Thymus (tissue), 11 donors: ENCODE data around the gene SSBP4. TPM values are rescaled to one million over a fixed set of nuclear protein-coding genes. Genes with fewer than 3 reads are reported as not detected.
A peak's percentile ranks its signal among the peaks of the same experiment; 100 is the strongest.

Experiments used
- DNase-seq, 9 donors: peaks; one replicate each; pipeline ENCODE4 v3.0.0-alpha.2; 2013; ENCODE audit warnings: low spot score in 9 of 9, low read depth in 6 of 9, missing footprints in 1 of 9
- H3K27ac ChIP-seq, 2 donors: one replicate each; pipeline ENCODE4 v1.5.1; 2013; ENCODE audit warnings: control low read depth in 1 of 2, low read depth in 1 of 2, low read length in 1 of 2, mild to moderate bottlenecking in 1 of 2, moderate library complexity in 1 of 2
- H3K27me3 ChIP-seq, 2 donors: one replicate each; pipeline ENCODE4 v1.5.1; 2013; ENCODE audit warnings: low read length in 1 of 2; ENCODE audit not compliant: control insufficient read depth in 2 of 2, insufficient read depth in 1 of 2
- H3K36me3 ChIP-seq, 2 donors: one replicate each; pipeline ENCODE4 v1.5.1; 2013; ENCODE audit warnings: low read length in 1 of 2, mild to moderate bottlenecking in 1 of 2, moderate library complexity in 1 of 2; ENCODE audit not compliant: control insufficient read depth in 2 of 2, insufficient read depth in 2 of 2
- H3K4me1 ChIP-seq, 2 donors: one replicate each; pipeline ENCODE4 v1.5.1; 2013; ENCODE audit warnings: low read length in 2 of 2; ENCODE audit not compliant: control insufficient read depth in 2 of 2, insufficient read depth in 2 of 2
- H3K4me3 ChIP-seq, 2 donors: one replicate each; pipeline ENCODE4 v1.5.1; 2013; ENCODE audit warnings: low read length in 2 of 2, control low read depth in 1 of 2, mild to moderate bottlenecking in 1 of 2
- H3K9me3 ChIP-seq, 2 donors: one replicate each; pipeline ENCODE4 v1.5.1; 2013; ENCODE audit warnings: low read length in 1 of 2, mild to moderate bottlenecking in 1 of 2; ENCODE audit not compliant: control insufficient read depth in 2 of 2, insufficient read depth in 1 of 2
- WGBS: extraction: QIAGEN DNeasy Blood & Tissue Kit; methylation state at CpG from one replicate; pipeline ENCODE4 v1.1.7; 2013; 5-methylcytosine and 5-hydroxymethylcytosine counted together
- polyA plus RNA-seq: library from polyadenylated mRNA; stranded (reverse); fragments of 200-250 nt; gene quantifications from one replicate; pipeline ENCODE4 v1.2.3, GENCODE V29; 2013
- total RNA-seq: library from RNA; stranded (reverse); fragments of 120-200 nt; gene quantifications from one replicate; pipeline ENCODE4 v1.2.4, GENCODE V29; 2013
- donor health status: healthy.

Gene SSBP4
- total and polyA plus RNA-seq, 2 donors = 47.3 to 50.3 TPM

DNA sequence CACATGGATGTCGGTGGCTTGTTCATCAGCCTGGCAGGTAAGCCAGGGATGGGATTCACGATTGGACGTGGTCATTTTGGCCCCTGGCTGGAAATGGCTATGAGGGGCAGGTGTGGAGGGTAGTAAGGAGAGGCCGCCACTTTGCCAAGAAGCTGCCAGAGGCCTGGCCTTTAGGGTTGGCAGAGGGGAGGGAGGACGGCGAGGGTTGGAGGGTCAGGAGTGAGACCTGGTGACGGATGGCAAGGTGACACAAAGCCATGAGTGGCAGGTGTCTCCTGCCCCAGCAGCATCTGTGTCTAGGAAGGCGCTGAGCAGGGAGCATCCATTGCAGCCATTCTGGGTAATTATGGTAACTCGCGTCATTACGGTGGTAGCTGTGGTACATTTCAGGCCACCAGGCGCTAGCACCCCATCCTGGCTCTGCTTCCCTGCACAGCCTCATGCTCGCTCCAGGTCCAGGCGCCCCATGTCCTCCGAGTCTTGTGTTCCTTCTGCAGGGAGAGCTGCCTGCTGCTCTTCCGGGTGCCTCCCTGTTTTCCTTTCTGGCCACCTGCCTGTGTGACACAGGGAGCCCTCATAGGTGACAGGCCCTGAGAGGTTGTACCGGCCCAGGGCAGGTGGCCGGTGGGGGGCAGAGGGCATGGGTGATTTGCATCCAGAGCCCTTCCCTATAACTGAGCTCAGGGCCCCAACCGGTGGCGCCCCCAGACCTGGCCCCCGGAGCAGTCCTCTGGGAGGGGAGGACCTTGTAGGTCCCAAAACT lies 4.2 kb downstream of the SSBP4 start:
- Histone ChIP-seq H3K4me1 (peaks cover 28 to 80% of the 10 kb centered on the region in 2 donors), H3K27me3 (peaks cover 4 to 11% of the 10 kb centered on the region in 2 donors), H3K9me3 (peaks cover 0 to 4% of the 10 kb centered on the region in 2 donors), H3K4me3 (no peak overlapping the region), H3K36me3 (no peaks in the 10 kb centered on the region), H3K27ac (no peak overlapping the region)
- 96% methylated on average over 21 of the region's 21 CpGs for WGBS
- DNase-seq = no peak

DNA sequence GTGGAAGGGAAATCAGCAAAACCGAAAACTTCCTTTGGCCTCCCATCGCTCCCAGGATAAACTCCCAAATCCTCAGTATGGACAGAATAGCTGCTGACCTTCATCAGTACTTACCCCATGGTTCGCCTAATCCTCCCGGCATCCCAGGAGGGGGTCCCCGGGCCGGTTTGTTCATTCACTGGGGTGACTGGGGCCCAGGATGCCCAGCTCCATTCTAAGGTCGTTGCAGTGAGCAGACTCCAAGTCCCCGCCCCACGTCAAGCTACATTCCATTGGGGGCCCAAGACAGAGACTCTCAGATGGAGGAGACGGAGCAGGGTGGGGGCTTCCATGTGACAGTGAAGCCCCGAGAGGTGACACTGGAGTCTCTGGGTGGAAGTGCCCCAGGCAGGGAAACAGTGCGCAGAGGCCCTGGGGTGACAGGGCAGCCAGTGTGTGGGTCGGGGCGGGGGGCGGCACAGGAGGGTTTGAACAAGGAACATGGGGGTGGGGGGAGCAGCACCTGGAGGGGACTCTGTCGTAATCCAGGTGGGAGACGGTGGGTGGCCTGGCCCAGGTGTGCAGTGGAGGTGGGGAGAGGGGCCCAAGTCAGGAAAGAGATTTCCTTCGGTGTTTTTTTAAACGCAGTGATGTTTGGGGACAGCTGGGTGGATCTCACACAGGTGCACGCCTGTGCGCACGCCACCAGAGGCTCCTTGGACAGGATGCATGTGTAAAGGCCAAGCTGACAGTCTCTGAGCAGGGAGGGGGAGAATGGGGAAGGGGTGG lies 5.1 kb downstream of the SSBP4 start:
- 66% methylated on average over 22 of the region's 22 CpGs for WGBS
- peaks cover 26 to 81% of the 10 kb centered on the region in 2 donors for H3K4me1 ChIP-seq

DNA sequence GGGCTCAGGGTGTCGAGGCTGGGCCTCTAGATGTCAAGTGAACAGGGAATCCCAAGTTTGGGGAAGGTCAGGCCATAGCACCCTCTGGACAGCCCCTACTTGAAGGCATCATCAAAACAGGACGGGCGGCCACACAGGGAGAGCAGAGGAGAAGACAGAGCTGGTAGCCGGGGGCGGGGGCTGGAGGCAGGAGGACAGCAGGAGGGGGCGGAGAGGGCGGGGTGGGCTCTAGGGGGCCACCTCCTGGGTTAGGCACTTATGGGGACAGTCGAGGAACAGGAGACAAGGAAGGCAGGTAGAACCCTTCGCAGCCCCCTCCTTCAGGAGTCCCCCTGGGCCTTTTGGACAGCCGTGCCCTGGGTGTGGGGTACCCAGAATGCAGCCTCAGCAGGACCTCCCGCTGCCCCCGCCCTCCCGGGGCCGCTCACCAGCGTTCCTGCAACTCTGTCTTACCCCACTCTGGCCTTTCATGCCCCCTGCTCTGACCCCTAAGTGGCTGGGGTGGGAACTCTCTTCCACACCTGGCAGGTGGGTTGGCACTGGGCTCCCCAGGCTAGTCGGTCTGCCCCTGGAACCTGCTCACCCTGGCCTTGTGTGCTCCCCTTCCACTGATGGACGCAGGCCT lies 5.8 kb downstream of the SSBP4 start:
- no peak for DNase-seq
- Histone ChIP-seq H3K36me3 (no peaks in the 10 kb centered on the region), H3K9me3 (no peaks in the 10 kb centered on the region), H3K4me3 (no peak overlapping the region), H3K27me3 (peaks cover 0 to 3% of the 10 kb centered on the region in 2 donors), H3K27ac (peak overlapping the region in 1 of 2 donors; percentile 20), H3K4me1 (peaks cover 28 to 86% of the 10 kb centered on the region in 2 donors)
- WGBS = 94% methylated on average over 17 of the region's 17 CpGs

More for the DNA sequence above, 5.1 kb downstream of the SSBP4 start:
- Histone ChIP-seq H3K9me3 (no peaks in the 10 kb centered on the region), H3K27me3 (peaks cover 0 to 5% of the 10 kb centered on the region in 2 donors), H3K27ac (peak overlapping the region in 1 of 2 donors; percentile 20), H3K4me3 (no peak overlapping the region), H3K36me3 (no peaks in the 10 kb centered on the region)
- peak in 1 of 9 donors; percentile 60 for DNase-seq

DNA sequence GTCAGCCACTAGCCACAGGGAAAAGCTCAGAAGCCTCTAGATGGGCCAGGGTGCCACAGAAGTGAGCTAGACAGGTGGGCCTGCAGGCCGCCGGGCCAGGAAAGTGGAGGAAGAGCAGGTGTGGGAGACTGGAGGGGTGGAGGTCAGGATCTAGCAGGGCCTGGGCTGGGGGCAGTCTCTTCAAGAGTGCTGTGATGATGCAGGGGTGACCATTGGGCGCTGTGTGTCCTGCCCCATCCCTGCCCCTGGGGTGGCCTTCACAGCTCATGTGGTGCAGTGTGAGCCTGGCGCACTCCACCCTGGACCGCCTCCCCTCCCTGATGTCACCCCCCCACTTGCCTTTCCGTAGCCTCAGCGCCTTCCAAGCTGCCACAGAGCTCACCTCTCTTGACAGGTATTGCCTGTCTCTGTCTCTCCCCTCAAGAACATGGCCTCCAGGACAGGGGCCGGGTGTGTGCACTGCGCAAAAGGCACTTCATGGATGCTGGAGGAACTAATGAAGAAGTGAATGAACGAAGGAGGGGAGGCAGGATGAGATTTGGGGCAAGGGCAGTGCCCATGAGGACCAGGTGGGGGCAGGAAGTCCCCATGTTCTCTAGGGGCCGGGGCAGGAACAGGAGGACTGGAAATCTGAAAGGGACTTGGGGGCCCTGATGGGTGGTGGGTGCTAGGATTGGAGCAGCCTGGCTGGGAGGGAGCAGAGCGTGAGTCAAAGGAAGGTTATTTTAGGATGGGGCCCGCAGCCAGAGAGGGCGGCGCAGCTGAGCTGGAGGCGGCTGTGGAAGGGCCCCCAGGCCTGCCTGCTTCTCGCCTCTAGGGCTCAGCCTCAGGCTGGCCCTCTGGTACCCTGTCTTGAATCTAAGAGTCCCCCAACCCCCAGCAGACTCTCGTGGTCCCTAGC lies 6.6 kb downstream of the SSBP4 start:
- H3K36me3 ChIP-seq = peaks cover 0 to 4% of the 10 kb centered on the region in 2 donors
- H3K27ac ChIP-seq = no peak overlapping the region
- no peak overlapping the region for H3K4me3 ChIP-seq
- H3K27me3 ChIP-seq = no peaks in the 10 kb centered on the region
- no peaks in the 10 kb centered on the region for H3K9me3 ChIP-seq
- DNase-seq = no peak
- H3K4me1 ChIP-seq = peaks cover 22 to 86% of the 10 kb centered on the region in 2 donors
- WGBS = 87% methylated on average over 18 of the region's 18 CpGs

DNA sequence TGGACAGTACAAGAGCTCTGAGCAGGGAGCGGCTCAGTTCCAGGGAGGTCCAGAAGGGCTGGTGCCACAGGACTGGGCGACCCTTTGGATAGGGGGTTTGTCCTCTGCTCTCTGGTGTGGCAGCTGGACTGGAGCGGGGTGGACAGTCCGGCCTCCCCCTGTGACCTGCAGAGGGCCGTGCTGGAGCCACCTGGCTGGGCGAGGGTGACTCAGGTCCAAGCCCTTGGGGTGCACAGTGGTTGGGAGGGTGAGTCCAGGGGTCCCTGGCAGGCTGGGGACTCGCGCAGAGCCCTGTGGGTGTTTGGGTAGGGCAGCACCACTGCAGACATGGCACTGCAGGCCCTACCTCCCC lies 7.2 kb downstream of the SSBP4 start:
- DNase-seq = no peak
- Histone ChIP-seq H3K27ac (no peak overlapping the region), H3K36me3 (peaks cover 1 to 4% of the 10 kb centered on the region in 2 donors), H3K27me3 (no peaks in the 10 kb centered on the region), H3K4me3 (no peak overlapping the region), H3K4me1 (peaks cover 22 to 81% of the 10 kb centered on the region in 2 donors), H3K9me3 (no peaks in the 10 kb centered on the region)
- WGBS = 96% methylated on average over 8 of the region's 8 CpGs

DNA sequence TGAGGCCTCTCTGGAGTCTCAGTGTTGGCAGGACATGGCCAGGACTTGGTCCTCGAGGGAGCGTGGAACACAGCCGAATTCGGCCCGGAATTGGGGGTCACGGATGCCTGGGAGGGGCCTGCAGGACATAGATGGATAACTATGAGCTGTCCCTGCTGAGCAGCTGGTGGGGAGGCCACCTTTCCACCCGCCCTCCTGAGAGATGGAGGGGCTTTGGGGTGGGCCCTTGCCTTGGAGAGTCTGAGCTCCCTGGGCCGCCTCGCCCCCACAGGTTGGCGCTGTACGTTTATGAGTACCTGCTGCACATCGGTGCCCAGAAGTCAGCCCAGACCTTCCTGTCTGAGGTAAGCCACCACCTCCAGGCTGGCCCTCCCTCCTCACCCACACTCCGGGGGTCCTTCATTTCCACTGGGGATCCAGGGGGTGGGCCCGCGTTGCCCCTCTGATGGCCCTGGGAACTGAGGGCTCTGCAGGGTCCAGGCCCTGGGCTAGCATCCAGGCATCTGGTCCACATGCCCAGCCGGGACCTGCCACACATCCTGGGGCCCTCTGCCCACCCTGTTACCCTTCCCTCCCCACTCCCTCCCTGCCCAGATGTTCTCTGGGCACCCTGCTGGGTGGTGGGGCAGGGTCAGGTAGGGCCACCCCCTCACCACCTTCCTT lies 8.0 kb downstream of the SSBP4 start:
- 94% methylated on average over 16 of the region's 16 CpGs for WGBS
- no peaks in the 10 kb centered on the region for H3K9me3 ChIP-seq
- H3K4me1 ChIP-seq = peaks cover 21 to 78% of the 10 kb centered on the region in 2 donors
- no peak overlapping the region for H3K4me3 ChIP-seq
- peaks cover 5 to 10% of the 10 kb centered on the region in 2 donors for H3K36me3 ChIP-seq
- no peak overlapping the region for H3K27ac ChIP-seq
- DNase-seq = no peak
- H3K27me3 ChIP-seq = no peaks in the 10 kb centered on the region

DNA sequence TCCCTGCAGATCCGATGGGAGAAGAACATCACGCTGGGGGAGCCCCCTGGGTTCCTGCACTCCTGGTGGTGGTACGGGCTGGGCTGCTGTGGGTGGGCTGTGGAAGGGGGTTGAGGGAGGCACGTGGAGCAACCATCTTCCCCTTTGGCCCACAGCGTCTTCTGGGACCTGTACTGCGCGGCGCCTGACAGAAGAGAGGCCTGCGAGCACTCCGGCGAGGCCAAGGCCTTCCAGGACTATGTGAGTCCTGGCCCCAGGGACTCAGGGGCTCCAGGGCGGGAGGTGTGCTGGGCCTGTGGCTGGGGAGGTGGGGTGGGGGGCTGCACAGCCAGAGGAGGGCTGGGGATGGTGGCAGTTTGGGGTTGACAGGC lies 8.5 kb downstream of the SSBP4 start:
- no peak overlapping the region for H3K27ac ChIP-seq
- H3K36me3 ChIP-seq = peaks cover 5 to 14% of the 10 kb centered on the region in 2 donors
- WGBS = 99% methylated on average over 12 of the region's 12 CpGs
- H3K9me3 ChIP-seq = no peaks in the 10 kb centered on the region
- H3K27me3 ChIP-seq = no peaks in the 10 kb centered on the region
- no peak for DNase-seq
- peaks cover 18 to 78% of the 10 kb centered on the region in 2 donors for H3K4me1 ChIP-seq
- no peak overlapping the region for H3K4me3 ChIP-seq

DNA sequence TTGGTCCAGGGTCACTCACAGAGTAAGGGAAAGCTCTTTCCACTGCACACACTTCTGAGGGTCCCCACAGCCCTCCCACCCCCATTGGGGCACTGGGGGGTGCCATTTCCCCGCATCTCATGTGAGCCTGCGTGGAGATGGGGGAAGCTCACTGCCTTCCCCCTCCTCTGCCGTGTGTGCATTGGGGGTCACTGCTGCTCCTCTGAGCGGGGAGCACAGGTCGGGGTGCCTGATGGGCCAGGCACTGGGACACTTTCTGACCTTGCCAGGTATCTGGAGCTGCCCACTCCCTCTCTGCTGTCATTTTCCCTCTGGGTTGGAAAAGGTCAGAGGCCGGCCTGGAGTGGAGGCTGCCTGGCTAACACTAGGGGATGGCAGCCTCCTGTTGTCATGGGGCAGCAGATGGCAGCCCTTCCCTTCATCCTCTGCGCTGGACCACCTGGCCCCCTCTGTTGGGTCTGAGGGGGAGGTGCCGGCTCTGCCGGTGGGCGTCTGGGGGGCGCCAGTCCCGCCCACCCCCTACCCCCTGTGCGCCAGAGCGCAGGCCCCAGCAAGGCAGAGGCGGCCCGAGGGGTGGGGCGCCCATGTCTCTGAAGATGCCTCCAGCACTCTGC lies 9.1 kb downstream of the SSBP4 start:
- Histone ChIP-seq H3K4me3 (peak overlapping the region in 1 of 2 donors; percentile 69), H3K9me3 (no peaks in the 10 kb centered on the region), H3K36me3 (peaks cover 5 to 14% of the 10 kb centered on the region in 2 donors), H3K27ac (peak overlapping the region in 1 of 2 donors; percentile 37), H3K27me3 (peaks cover 0 to 2% of the 10 kb centered on the region in 2 donors), H3K4me1 (peaks cover 21 to 78% of the 10 kb centered on the region in 2 donors)
- DNase-seq = no peak
- WGBS = 82% methylated on average over 17 of the region's 17 CpGs
